CD4-positive, alpha-beta T cell treated with Interleukin-17A for 4 hours (primary cell): ENCODE results near the gene KLF2.

ENCODE experiments used
- DNase-seq: peaks from one replicate; pipeline ENCODE4 v3.0.0-alpha.2; 2020; ENCODE audit warnings: mixed read lengths

Gene KLF2

GRCh38 chr19:16365300-16365996 lies 40.8 kb downstream of the KLF2 start:
- no peak for DNase-seq

GRCh38 chr19:16366056-16366432 lies 41.4 kb downstream of the KLF2 start:
- peak; percentile 44 for DNase-seq

GRCh38 chr19:16366433-16367260 lies 42.0 kb downstream of the KLF2 start:
- peak; percentile 56 for DNase-seq

- peak; percentile 67 for DNase-seq
Measured at GRCh38 chr19:16367261-16367683, 42.6 kb downstream of the KLF2 start.

- peak; percentile 86 for DNase-seq
Measured at GRCh38 chr19:16368385-16369305, 44.0 kb downstream of the KLF2 start.

GRCh38 chr19:16369306-16369663 lies 44.7 kb downstream of the KLF2 start:
- DNase-seq: no peak

GRCh38 chr19:16369664-16370576 lies 45.3 kb downstream of the KLF2 start:
- DNase-seq: peak; percentile 76

- DNase-seq: peak; percentile 46
Measured at GRCh38 chr19:16370641-16371391, 46.2 kb downstream of the KLF2 start.

- peak; percentile 92 for DNase-seq
Measured at GRCh38 chr19:16371540-16371986, 46.9 kb downstream of the KLF2 start.

GRCh38 chr19:16372065-16372915 lies 47.7 kb downstream of the KLF2 start:
- DNase-seq: peak; percentile 53

GRCh38 chr19:16373079-16373478 lies 48.5 kb downstream of the KLF2 start:
- DNase-seq: no peak

- DNase-seq: no peak
Measured at GRCh38 chr19:16373532-16373931, 48.9 kb downstream of the KLF2 start.

- DNase-seq: no peak
Measured at GRCh38 chr19:16373989-16374388, 49.4 kb downstream of the KLF2 start.

GRCh38 chr19:16374436-16374835 lies 49.8 kb downstream of the KLF2 start:
- peak; percentile 68 for DNase-seq

- no peak for DNase-seq
Measured at GRCh38 chr19:16375157-16375935, 50.7 kb downstream of the KLF2 start.

- no peak for DNase-seq
Measured at GRCh38 chr19:16375936-16376185, 51.2 kb downstream of the KLF2 start.

GRCh38 chr19:16376241-16376640 lies 51.6 kb downstream of the KLF2 start:
- DNase-seq: no peak

- DNase-seq: peak; percentile 65
Measured at GRCh38 chr19:16376649-16377048, 52.0 kb downstream of the KLF2 start.

GRCh38 chr19:16377521-16377920 lies 52.9 kb downstream of the KLF2 start:
- DNase-seq: no peak
